Gastroesophageal sphincter (tissue), 4 donors: ENCODE measurements around the gene L3MBTL4. TPM values are rescaled to one million over a fixed set of nuclear protein-coding genes. Genes with fewer than 3 reads are reported as not detected.

Experiments used
- ATAC-seq: fragments of 150-250 bp; one replicate; pipeline ENCODE4 v1.9.1; 2016; ENCODE audit warnings: mild to moderate bottlenecking, moderate library complexity
- H3K27ac ChIP-seq, 4 donors: fragments of 200-600 bp; sonication (generic) in 3 of 4; 1 replicate in 3 of 4; 2 replicates in 1 of 4; pipeline ENCODE4 v1.5.1; 2016 to 2019
- H3K27me3 ChIP-seq: fragments of 200-600 bp; sonication (generic); one replicate; pipeline ENCODE4 v1.5.1; 2019
- H3K36me3 ChIP-seq, 2 donors: fragments of 200-600 bp; sonication (generic); one replicate each; pipeline ENCODE4 v1.5.1; 2019; ENCODE audit warnings: control low read depth in 1 of 2
- H3K4me1 ChIP-seq, 3 donors: fragments of 200-600 bp; sonication (generic); 1 replicate in 2 of 3; 2 replicates in 1 of 3; pipeline ENCODE4 v1.5.1; 2016 to 2019; ENCODE audit warnings: control low read depth in 2 of 3
- H3K4me3 ChIP-seq, 2 donors: fragments of 200-600 bp; sonication (generic); one replicate each; pipeline ENCODE4 v1.5.1; 2019; ENCODE audit warnings: mild to moderate bottlenecking in 1 of 2, moderate library complexity in 1 of 2
- H3K9me3 ChIP-seq, 3 donors: fragments of 200-600 bp; sonication (generic); one replicate each; pipeline ENCODE4 v1.5.1; 2017 to 2019; ENCODE audit warnings: control low read depth in 2 of 3
- CTCF ChIP-seq, 4 experiments: fragments of 200-600 bp in 2 of 4; fragments of 450-650 bp in 2 of 4; sonication (generic) in 1 of 4; IDR thresholded peaks; one replicate each; pipeline ENCODE4 v1.5.1; 2017 to 2019; ENCODE audit warnings: antibody characterized with exemption in 4 of 4, mild to moderate bottlenecking in 2 of 4, moderate library complexity in 2 of 4
- EP300 ChIP-seq: sonication (generic); formaldehyde crosslinking; IDR thresholded peaks from one replicate; pipeline ENCODE4 v1.6.1; 2017; ENCODE audit warnings: antibody characterized with exemption, mild to moderate bottlenecking
- POLR2A ChIP-seq, 2 donors: fragments of 450-650 bp; IDR thresholded peaks; one replicate each; pipeline ENCODE4 v1.6.1; 2017; ENCODE audit warnings: antibody characterized with exemption in 2 of 2, mild to moderate bottlenecking in 2 of 2, moderate library complexity in 1 of 2
- POLR2AphosphoS5 ChIP-seq: sonication (generic); formaldehyde crosslinking; IDR thresholded peaks from one replicate; pipeline ENCODE4 v1.6.1; 2017; ENCODE audit warnings: antibody characterized with exemption
- WGBS, 2 donors: methylation state at CpG; one replicate each; pipeline ENCODE4 v1.1.5; 2018; ENCODE audit warnings: low coverage in 1 of 2; 5-methylcytosine and 5-hydroxymethylcytosine counted together
- total RNA-seq, 4 donors: library from RNA; depleted of rRNA; stranded (reverse); fragments of >200 nt; gene quantifications; one replicate each; pipeline ENCODE4 v1.1.0, GENCODE V29; 2016

Gene L3MBTL4
- total RNA-seq, 4 donors from 2014 or later: 0.46 to 8.1 (median 4.9) TPM

- peaks cover 0 to 4% (median 0%) of the 10 kb centered on the region in 3 donors for H3K4me1 ChIP-seq
- 78 to 86% methylated on average over 1 to 5 of the region's 5 CpGs for WGBS, 2 donors
- no peaks in the 10 kb centered on the region for H3K9me3 ChIP-seq
- TF ChIP-seq POLR2A (IDR thresholded peaks at IDR 0.05) (no peak), EP300 (no peak), CTCF (IDR thresholded peaks at IDR 0.05) (no peak), POLR2AphosphoS5 (no peak)
- no peaks in the 10 kb centered on the region for H3K27me3 ChIP-seq
- no peaks in the 10 kb centered on the region for H3K36me3 ChIP-seq
- H3K4me3 ChIP-seq: no peak overlapping the region
- no peak overlapping the region for H3K27ac ChIP-seq
- ATAC-seq: no peak
These were observed 450.1 kb downstream of the L3MBTL4 start for GRCh38 chr18:5964596-5964995.

- no peaks in the 10 kb centered on the region for H3K9me3 ChIP-seq
- no peak overlapping the region for H3K27ac ChIP-seq
- no peaks in the 10 kb centered on the region for H3K36me3 ChIP-seq
- no peak overlapping the region for H3K4me3 ChIP-seq
- TF ChIP-seq CTCF (IDR thresholded peaks at IDR 0.05): no peak
- TF ChIP-seq POLR2AphosphoS5: no peak
- TF ChIP-seq POLR2A (IDR thresholded peaks at IDR 0.05): no peak
- no peak for TF ChIP-seq EP300
- H3K4me1 ChIP-seq: peaks cover 0 to 4% (median 0%) of the 10 kb centered on the region in 3 donors
- WGBS, 2 donors: 70 to 87% methylated on average over 6 to 7 of the region's 8 CpGs
- ATAC-seq: no peak
- H3K27me3 ChIP-seq: no peaks in the 10 kb centered on the region
These were observed 450.6 kb downstream of the L3MBTL4 start for GRCh38 chr18:5964108-5964507.

DNA sequence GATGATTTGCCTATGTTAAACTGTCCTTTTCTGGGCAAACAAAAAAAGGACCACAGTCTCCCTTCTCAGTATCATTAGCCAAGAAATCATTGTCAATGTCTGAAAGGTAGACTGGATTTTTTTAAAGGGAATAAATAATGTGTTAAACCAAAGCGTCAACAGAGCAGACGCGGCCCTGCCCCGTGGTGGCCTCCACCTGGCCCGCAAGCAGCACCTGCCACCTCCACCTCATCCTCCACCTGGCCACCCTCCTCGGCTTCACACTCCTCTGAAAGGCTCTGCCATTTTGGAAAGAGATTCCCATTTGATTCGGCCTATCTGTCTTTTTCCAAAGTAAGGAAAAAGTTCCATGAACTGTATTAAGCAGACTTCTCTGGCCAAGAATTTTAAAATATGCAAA lies 451.4 kb downstream of the L3MBTL4 start:
- H3K4me1 ChIP-seq: peaks cover 0 to 4% (median 0%) of the 10 kb centered on the region in 3 donors
- TF ChIP-seq EP300 (no peak), POLR2A (IDR thresholded peaks at IDR 0.05) (no peak), POLR2AphosphoS5 (no peak), CTCF (IDR thresholded peaks at IDR 0.05) (no peak)
- WGBS, 2 donors: 88 to 96% methylated on average over 3 to 7 of the region's 7 CpGs
- no peaks in the 10 kb centered on the region for H3K36me3 ChIP-seq
- H3K4me3 ChIP-seq: no peak overlapping the region
- no peak overlapping the region for H3K27ac ChIP-seq
- no peaks in the 10 kb centered on the region for H3K27me3 ChIP-seq
- H3K9me3 ChIP-seq: no peaks in the 10 kb centered on the region
- ATAC-seq: no peak

DNA sequence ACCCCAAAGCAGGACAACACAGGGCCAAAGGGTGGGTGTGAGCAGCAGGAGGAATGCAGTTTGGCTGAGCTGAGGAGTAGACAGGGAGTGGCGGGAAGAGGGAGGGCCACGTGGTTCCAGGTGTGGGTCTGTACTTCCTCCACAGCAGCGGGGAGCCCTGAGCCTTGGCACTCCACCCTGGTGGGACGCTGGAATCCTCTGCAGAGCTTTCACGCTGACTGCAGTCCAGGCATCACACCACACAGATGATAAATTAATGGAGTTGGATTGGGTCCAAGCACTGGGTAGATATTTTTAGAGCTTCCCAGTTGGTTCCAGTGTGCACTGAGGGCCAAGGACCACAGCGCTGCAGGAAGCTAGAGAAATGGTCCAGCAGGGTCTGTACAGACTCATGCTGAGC lies 452.3 kb downstream of the L3MBTL4 start:
- Histone ChIP-seq H3K9me3 (no peaks in the 10 kb centered on the region), H3K36me3 (no peaks in the 10 kb centered on the region), H3K27me3 (no peaks in the 10 kb centered on the region), H3K27ac (no peak overlapping the region), H3K4me1 (peaks cover 0 to 4% (median 0%) of the 10 kb centered on the region in 3 donors), H3K4me3 (no peak overlapping the region)
- 24 to 31% methylated on average over 3 to 5 of the region's 6 CpGs for WGBS, 2 donors
- TF ChIP-seq EP300: no peak
- no peak for TF ChIP-seq CTCF (IDR thresholded peaks at IDR 0.05)
- no peak for TF ChIP-seq POLR2AphosphoS5
- no peak for TF ChIP-seq POLR2A (IDR thresholded peaks at IDR 0.05)
- no peak for ATAC-seq

DNA sequence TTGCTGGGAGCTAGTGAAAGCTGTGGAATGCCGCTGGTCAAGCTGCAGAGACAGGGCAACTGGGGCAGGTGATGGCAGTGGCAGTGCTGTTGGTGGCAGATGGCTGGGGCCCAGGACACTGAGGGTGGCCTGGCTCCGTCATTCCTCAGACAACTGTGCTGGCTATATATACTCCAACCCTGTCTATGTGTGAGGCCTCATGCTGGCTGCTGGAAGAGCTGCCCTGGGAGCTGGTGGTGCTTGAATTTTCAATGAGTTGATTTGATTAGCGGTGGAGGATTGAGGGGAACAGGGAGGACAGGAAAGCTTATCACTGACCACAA lies 452.9 kb downstream of the L3MBTL4 start:
- Histone ChIP-seq H3K4me1 (peaks cover 0 to 4% (median 0%) of the 10 kb centered on the region in 3 donors), H3K27ac (no peak overlapping the region), H3K9me3 (no peaks in the 10 kb centered on the region), H3K27me3 (no peaks in the 10 kb centered on the region), H3K4me3 (no peak overlapping the region), H3K36me3 (no peaks in the 10 kb centered on the region)
- ATAC-seq: no peak
- TF ChIP-seq POLR2A (IDR thresholded peaks at IDR 0.05) (no peak), POLR2AphosphoS5 (no peak), CTCF (IDR thresholded peaks at IDR 0.05) (no peak), EP300 (no peak)
- WGBS, 2 donors: 71% methylated on average over 2 of the region's 3 CpGs; no CpG with 5 or more reads in 1 of the 2 donors
